GM12891 (cell line): ENCODE measurements around the gene STPG1.
A peak's percentile ranks its signal among the peaks of the same experiment; 100 is the strongest.

Source experiments
- DNase-seq: peaks from one replicate; pipeline ENCODE4 v3.0.0; 2011; ENCODE audit warnings: low spot score; ENCODE audit not compliant: insufficient read length
- FAIRE-seq: peaks from 2 replicates; lab custom pipeline; 2011; peaks lifted over from hg19 to GRCh38; lab: Jason Lieb, UNC
- PAX5 ChIP-seq: IDR thresholded peaks from 2 replicates; pipeline ENCODE4 v1.6.1; 2011; ENCODE audit warnings: low read length, moderate library complexity, mild to moderate bottlenecking; ENCODE audit not compliant: insufficient read depth, severe bottlenecking
- POLR2A ChIP-seq: IDR thresholded peaks from 2 replicates; pipeline ENCODE4 v1.6.1; 2011; ENCODE audit warnings: low read depth, low read length, control low read depth
- POLR2AphosphoS5 ChIP-seq: IDR thresholded peaks from 2 replicates; pipeline ENCODE4 v1.6.1; 2011; ENCODE audit warnings: low read depth, low read length, control low read depth
- POU2F2 ChIP-seq: IDR thresholded peaks from 2 replicates; pipeline ENCODE4 v1.6.1; 2011; ENCODE audit warnings: low read depth, mild to moderate bottlenecking, control low read depth, low read length, moderate library complexity
- SPI1 ChIP-seq: IDR thresholded peaks from 2 replicates; pipeline ENCODE4 v1.6.1; 2011; ENCODE audit warnings: low read depth, low read length, control low read depth
- TAF1 ChIP-seq: IDR thresholded peaks from 2 replicates; pipeline ENCODE4 v1.6.1; 2011; ENCODE audit warnings: low read depth, low read length, control low read depth

The STPG1 gene

GRCh38 chr1:24379733-24380315, 33.8 kb downstream of the STPG1 start:
- FAIRE-seq: no peak
- TF ChIP-seq POLR2A (no peak), POU2F2 (no peak), POLR2AphosphoS5 (no peak), TAF1 (no peak), PAX5 (no peak), SPI1 (no peak)
- no peak for DNase-seq

GRCh38 chr1:24374891-24375786, 38.4 kb downstream of the STPG1 start:
- TF ChIP-seq TAF1 (no peak), POLR2AphosphoS5 (no peak), POU2F2 (no peak), PAX5 (no peak), SPI1 (no peak), POLR2A (no peak)
- FAIRE-seq (no peak), DNase-seq (no peak)

GRCh38 chr1:24373710-24374109, 39.9 kb downstream of the STPG1 start:
- TF ChIP-seq TAF1 (no peak), SPI1 (no peak)
- FAIRE-seq (peak; percentile 40), DNase-seq (no peak)

GRCh38 chr1:24373044-24373443, 40.5 kb downstream of the STPG1 start:
- no peak for TF ChIP-seq POU2F2
- TF ChIP-seq TAF1: no peak
- TF ChIP-seq POLR2A: no peak
- peak; percentile 57 for TF ChIP-seq PAX5
- TF ChIP-seq POLR2AphosphoS5: no peak
- TF ChIP-seq SPI1: peak; percentile 91
- DNase-seq (peak; percentile 60), FAIRE-seq (peak; percentile 96)

GRCh38 chr1:24369801-24370200, 43.8 kb downstream of the STPG1 start:
- DNase-seq (no peak), FAIRE-seq (no peak)
- TF ChIP-seq SPI1 (no peak), POU2F2 (no peak), PAX5 (no peak), POLR2AphosphoS5 (no peak), POLR2A (no peak), TAF1 (no peak)

GRCh38 chr1:24369199-24369598, 44.4 kb downstream of the STPG1 start:
- FAIRE-seq: no peak
- DNase-seq: no peak
- TF ChIP-seq POLR2A: no peak
- no peak for TF ChIP-seq POU2F2
- TF ChIP-seq PAX5: no peak
- no peak for TF ChIP-seq TAF1
- no peak for TF ChIP-seq SPI1
- no peak for TF ChIP-seq POLR2AphosphoS5

GRCh38 chr1:24366707-24367106, 46.9 kb downstream of the STPG1 start:
- FAIRE-seq (no peak), DNase-seq (no peak)
- TF ChIP-seq TAF1 (no peak), POU2F2 (no peak), SPI1 (no peak), POLR2AphosphoS5 (no peak), PAX5 (no peak), POLR2A (no peak)

- DNase-seq (peak; percentile 52), FAIRE-seq (peak; percentile 90)
- TF ChIP-seq POLR2AphosphoS5 (0 out of 2 replicates have a peak, but pooled peaks have one; percentile 58), PAX5 (no peak), SPI1 (no peak), POLR2A (peak; percentile 64), POU2F2 (0 out of 2 replicates have a peak, but pooled peaks have one; percentile 27), TAF1 (no peak)
Observed at GRCh38 chr1:24364975-24365678, 48.5 kb downstream of the STPG1 start.

- no peak for FAIRE-seq
- TF ChIP-seq POU2F2 (no peak), TAF1 (no peak), SPI1 (no peak), POLR2AphosphoS5 (no peak), POLR2A (no peak), PAX5 (no peak)
- DNase-seq: no peak
Observed at GRCh38 chr1:24364605-24364974, 49.0 kb downstream of the STPG1 start.

- DNase-seq: no peak
- no peak for TF ChIP-seq POU2F2
- no peak for TF ChIP-seq POLR2AphosphoS5
- no peak for TF ChIP-seq TAF1
- no peak for TF ChIP-seq POLR2A
- no peak for TF ChIP-seq SPI1
- no peak for TF ChIP-seq PAX5
- FAIRE-seq: peak; percentile 5
Observed at GRCh38 chr1:24363994-24364393, 49.6 kb downstream of the STPG1 start.
